Testis (tissue), 3 donors: Measurements from ENCODE around the gene ANKRD12. TPM values are rescaled to one million over a fixed set of nuclear protein-coding genes. Genes with fewer than 3 reads are reported as not detected.

Experiments used
- DNase-seq: peaks from one replicate; pipeline ENCODE4 v3.0.0-alpha.2; 2019
- H3K27ac ChIP-seq, 2 donors: fragments of 200-600 bp; sonication (generic); one replicate each; pipeline ENCODE4 v1.5.1; 2019
- H3K27me3 ChIP-seq: fragments of 200-600 bp; sonication (generic); one replicate; pipeline ENCODE4 v1.5.1; 2019
- H3K36me3 ChIP-seq: fragments of 200-600 bp; sonication (generic); one replicate; pipeline ENCODE4 v1.5.1; 2017; ENCODE audit warnings: low read depth; ENCODE audit errors: missing control alignments
- H3K4me1 ChIP-seq: fragments of 200-600 bp; sonication (generic); one replicate; pipeline ENCODE4 v1.5.1; 2019
- H3K4me3 ChIP-seq, 2 donors: fragments of 200-600 bp; sonication (generic); one replicate each; pipeline ENCODE4 v1.5.1; 2017 to 2019
- H3K9me3 ChIP-seq: fragments of 200-600 bp; sonication (generic); one replicate; pipeline ENCODE4 v1.5.1; 2017
- CTCF ChIP-seq, 3 experiments: fragments of 450-650 bp in 2 of 3; fragments of 200-600 bp in 1 of 3; sonication (generic) in 1 of 3; IDR thresholded peaks; one replicate each; pipeline ENCODE4 v1.5.1; 2016 to 2019; ENCODE audit warnings: antibody characterized with exemption in 3 of 3, mild to moderate bottlenecking in 2 of 3, moderate library complexity in 1 of 3
- POLR2A ChIP-seq: fragments of 450-650 bp; IDR thresholded peaks from one replicate; pipeline ENCODE4 v1.6.1; 2017; ENCODE audit warnings: antibody characterized with exemption, mild to moderate bottlenecking, moderate library complexity
- WGBS, 2 donors: methylation state at CpG; one replicate each; pipeline ENCODE4 v1.1.5; 2018; 5-methylcytosine and 5-hydroxymethylcytosine counted together
- intact Hi-C: fragments of 100-400 bp; cut with DNase I; formaldehyde crosslinking; loops from one replicate; pipeline ENCODE4 v1.15.1; 2023; ENCODE audit warnings: low total_unique reads
- polyA plus RNA-seq: library from polyadenylated mRNA; stranded (reverse); fragments of 350-450 nt; fragmentation: Illumina TruSeq; extraction: RNeasy Lipid Tissue Mini Kit (QIAGEN cat#74804); gene quantifications from one replicate; pipeline ENCODE4 v1.2.3, GENCODE V29; 2014; ENCODE audit warnings: low read depth, low replicate concordance; ENCODE audit not compliant: insufficient read depth
- total RNA-seq, 2 donors: library from RNA; depleted of rRNA; stranded (reverse); fragments of >200 nt; gene quantifications; one replicate each; pipeline ENCODE4 v1.2.3, GENCODE V29; 2016

ANKRD12 gene
- total and polyA plus RNA-seq, 3 donors from 2014 or later: 4.5 to 59.7 (median 58.5) TPM

GRCh38 chr18:9323750-9324445 lies 187.3 kb downstream of the ANKRD12 start:
- Histone ChIP-seq H3K36me3 (no peaks in the 10 kb centered on the region), H3K4me3 (no peak overlapping the region), H3K4me1 (no peaks in the 10 kb centered on the region), H3K9me3 (no peaks in the 10 kb centered on the region), H3K27me3 (no peaks in the 10 kb centered on the region), H3K27ac (no peak overlapping the region)
- no peak for DNase-seq
- 77 to 80% methylated on average over 3 of the region's 3 CpGs for WGBS, 2 donors
- no peak for TF ChIP-seq CTCF (IDR thresholded peaks at IDR 0.05)
- no peak for TF ChIP-seq POLR2A
- intact Hi-C loops: no loop called here

- H3K27me3 ChIP-seq: no peaks in the 10 kb centered on the region
- DNase-seq: no peak
- H3K4me3 ChIP-seq: no peak overlapping the region
- WGBS, 2 donors: 36 to 53% methylated on average over 2 of the region's 2 CpGs
- no peaks in the 10 kb centered on the region for H3K4me1 ChIP-seq
- H3K36me3 ChIP-seq: no peaks in the 10 kb centered on the region
- no peak overlapping the region for H3K27ac ChIP-seq
- intact Hi-C loops: no loop called here
- TF ChIP-seq CTCF (IDR thresholded peaks at IDR 0.05) (no peak), POLR2A (no peak)
- H3K9me3 ChIP-seq: no peaks in the 10 kb centered on the region
Observed at GRCh38 chr18:9325716-9326115, 189.1 kb downstream of the ANKRD12 start.

GRCh38 chr18:9328776-9329175 lies 192.2 kb downstream of the ANKRD12 start:
- intact Hi-C loops: no loop called here
- WGBS, 2 donors: 91 to 94% methylated on average over 2 of the region's 2 CpGs
- no peak overlapping the region for H3K4me3 ChIP-seq

GRCh38 chr18:9329471-9329870 lies 192.9 kb downstream of the ANKRD12 start:
- intact Hi-C loops: no loop called here
- H3K27me3 ChIP-seq: no peaks in the 10 kb centered on the region

More at GRCh38 chr18:9328776-9329175, 192.2 kb downstream of the ANKRD12 start:
- no peak for DNase-seq
- Histone ChIP-seq H3K9me3 (no peaks in the 10 kb centered on the region), H3K27ac (no peak overlapping the region), H3K4me1 (no peaks in the 10 kb centered on the region), H3K27me3 (no peaks in the 10 kb centered on the region), H3K36me3 (no peaks in the 10 kb centered on the region)
- TF ChIP-seq POLR2A: no peak
- no peak for TF ChIP-seq CTCF (IDR thresholded peaks at IDR 0.05)

More at GRCh38 chr18:9329471-9329870, 192.9 kb downstream of the ANKRD12 start:
- no peaks in the 10 kb centered on the region for H3K36me3 ChIP-seq
- 93 to 100% methylated on average over 1 of the region's 1 CpG for WGBS, 2 donors
- no peak overlapping the region for H3K27ac ChIP-seq
- DNase-seq: no peak
- H3K4me3 ChIP-seq: no peak overlapping the region
- H3K9me3 ChIP-seq: no peaks in the 10 kb centered on the region
- TF ChIP-seq POLR2A (no peak), CTCF (IDR thresholded peaks at IDR 0.05) (no peak)
- no peaks in the 10 kb centered on the region for H3K4me1 ChIP-seq
